Stimulated activated CD8-positive, alpha-beta memory T cell treated with anti-CD3 and anti-CD28 coated beads, Interleukin-7, amount 100 ng/mL, for 4 hours (primary cell): ENCODE results near the gene MRPL32.
"Not testable (repeated sequence)": the region's sequence is repeated elsewhere in the genome, so short reads cannot be mapped to it uniquely, and the experiment has no call there.

Source experiments
- DNase-seq, 2 donors: peaks; one replicate each; pipeline ENCODE4 v3.0.0-alpha.2; 2020; ENCODE audit warnings: low read depth in 2 of 2

The MRPL32 gene

DNA sequence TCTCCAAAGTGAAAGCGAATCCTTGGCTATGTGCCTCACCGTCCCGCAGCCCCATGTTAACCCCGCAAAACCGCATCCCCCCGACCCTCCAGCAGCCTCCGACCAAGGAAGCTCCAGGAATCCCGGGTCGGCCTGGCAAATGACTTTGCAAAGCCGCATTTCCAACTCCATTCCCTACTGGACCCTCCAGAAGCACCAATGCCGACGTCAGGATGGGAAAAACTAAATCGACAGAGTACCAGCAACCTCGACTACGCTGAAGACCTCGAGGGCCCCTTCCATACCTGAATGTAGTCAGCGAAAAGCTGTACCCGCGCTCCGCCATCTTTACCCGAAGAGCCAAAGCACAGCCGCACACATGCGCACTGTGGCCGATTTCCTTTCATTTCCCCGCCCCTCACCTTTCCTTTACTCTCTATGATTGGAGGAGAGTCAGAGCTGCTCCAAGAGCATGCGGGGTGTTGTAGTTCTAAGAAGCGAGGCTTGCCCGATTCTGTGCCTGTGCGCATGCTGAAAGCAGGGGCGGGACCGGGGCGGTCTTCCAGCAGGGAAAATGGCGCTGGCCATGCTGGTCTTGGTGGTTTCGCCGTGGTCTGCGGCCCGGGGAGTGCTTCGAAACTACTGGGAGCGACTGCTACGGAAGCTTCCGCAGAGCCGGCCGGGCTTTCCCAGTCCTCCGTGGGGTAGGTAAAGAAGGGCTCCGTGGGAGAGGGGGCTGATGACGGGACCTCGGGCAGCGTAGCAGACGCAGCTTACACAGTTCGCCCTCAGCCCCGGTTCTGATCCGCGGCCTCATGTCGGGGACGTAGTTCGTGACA lies at the start of gene MRPL32, which contains the start of gene PSMA2:
TSS of gene MRPL32 (plus strand) at position 543 of the 818 bp plus-strand sequence. CDS start at position 554, 11 bp downstream.
TSS of gene PSMA2 (minus strand) at position 341 of the 818 bp plus-strand sequence. CDS start at position 325, 16 bp downstream.
- DNase-seq: peak; percentile 93 to 95

DNA sequence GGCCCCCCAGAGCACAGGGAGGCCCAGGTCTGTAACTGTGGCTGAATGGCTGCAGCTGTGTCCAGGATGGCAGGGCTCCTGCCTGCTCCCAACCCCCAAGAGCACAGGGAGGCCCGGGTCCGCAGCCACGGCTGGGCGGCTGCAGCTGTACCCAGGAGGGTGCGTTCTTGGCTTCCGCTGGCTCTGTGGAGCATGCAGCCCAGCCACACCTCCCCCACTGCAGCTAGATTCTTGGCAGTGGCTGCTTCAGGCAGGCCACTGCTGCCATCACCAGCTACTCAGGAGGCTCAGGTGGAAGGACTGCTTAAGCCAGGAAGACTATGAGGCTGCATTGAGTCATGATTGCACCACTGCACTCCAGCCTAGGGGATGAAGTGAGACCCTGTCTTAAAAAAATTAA lies 48.2 kb upstream of the MRPL32 start:
- DNase-seq: no peak

DNA sequence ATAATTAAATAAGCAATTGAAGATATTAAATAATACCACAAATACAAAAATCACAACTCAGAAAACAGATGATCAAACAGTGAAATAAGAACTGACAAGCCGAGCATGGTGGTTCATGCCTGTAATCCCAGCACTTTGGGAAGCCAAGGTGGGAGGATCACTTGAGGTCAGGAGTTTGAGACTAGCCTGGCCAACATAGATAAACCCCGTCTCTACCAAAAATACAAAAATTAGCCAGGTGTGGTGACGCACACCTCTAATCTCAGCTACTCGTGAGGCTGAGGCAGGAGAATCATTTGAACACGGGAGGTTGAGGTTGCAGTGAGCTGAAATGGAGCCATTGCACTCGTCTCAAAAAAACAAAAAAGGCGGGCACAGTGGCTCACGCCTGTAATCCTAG lies 47.0 kb upstream of the MRPL32 start:
- not testable (repeated sequence) for DNase-seq

DNA sequence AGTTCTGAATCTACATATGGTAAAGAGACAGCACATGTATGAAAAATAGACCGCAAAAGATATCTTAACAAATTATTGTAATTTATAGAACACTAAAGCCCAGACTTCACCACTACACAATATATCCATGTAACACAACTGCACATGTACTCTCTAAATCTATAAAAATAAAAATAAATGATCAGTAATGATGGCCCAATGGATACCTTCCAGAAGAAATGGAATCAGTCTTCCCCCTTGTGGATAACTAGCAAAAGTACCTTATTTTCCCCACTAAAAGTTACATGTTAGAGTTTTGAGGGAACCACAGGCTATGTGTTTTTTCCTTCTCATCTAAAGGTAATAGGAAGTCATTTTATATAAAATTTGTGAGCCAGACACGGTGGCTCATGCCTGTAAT lies 46.0 kb upstream of the MRPL32 start:
- no peak for DNase-seq

DNA sequence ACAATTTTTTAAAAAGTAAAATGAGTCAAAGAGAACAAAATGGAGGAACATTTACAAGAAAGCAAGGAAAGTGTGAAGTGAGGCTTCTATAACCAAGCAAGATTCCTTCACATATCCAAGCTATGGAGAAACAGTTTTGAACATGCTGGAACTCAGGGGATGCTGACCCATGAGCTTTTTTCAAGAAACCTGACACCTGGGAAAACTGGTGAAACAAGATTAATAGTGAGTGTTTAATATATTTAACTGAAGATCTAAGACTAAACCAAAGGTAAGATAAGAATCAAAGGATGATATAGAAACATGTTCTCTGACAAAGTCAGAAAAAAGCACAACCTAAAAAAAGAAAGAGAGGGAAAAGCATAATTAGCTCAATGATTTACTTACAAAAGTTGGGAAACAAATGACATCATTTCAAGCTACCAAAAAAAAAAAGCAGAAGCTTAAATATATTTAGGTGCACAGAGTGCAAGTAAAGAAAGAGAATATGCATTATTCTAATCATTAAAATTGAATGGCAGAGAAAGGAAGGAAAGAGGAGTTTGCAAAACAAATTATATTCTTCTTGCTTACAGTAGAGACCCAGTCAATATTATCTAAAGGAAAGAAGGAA lies 45.2 kb upstream of the MRPL32 start:
- DNase-seq: no peak

DNA sequence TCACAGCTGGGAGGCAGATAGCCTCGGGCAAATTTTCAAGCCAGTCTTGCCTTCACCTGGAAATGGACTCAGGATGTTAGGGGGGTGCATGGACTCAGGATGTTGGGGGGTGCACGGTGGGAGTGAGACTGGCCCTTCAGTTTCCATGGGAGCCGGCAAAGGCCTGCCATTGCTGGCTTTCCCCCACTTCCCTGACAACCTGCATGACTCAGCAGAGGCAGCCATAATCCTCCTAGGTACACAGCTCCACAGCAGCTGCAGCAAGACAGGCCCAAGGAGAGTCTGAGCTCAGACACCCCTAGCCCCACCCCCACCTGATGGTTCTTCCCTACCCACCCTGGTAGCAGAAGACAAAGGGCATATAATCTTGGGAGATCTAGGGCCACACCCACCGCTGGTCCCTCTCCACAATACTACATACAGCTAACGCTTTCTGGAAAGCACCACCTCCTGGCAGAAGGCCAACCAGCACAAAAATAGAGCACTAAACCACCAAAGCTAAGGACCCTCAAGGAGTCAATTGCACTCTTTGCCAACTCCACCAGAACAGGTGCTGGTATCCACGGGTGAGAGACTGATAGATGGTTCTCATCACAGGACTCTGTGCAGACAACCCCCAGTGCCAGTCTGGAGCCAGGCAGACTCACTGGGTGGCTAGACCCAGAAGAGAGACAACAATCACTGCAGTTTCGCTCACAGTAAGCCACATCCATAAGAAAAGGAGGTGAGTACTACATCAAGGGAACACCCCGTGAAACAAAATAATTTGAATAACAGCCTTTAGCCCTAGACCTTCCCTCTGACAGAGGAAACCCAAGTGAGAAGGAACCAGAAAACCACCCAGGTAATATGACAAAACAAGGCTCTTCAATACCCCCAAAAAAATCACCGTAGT lies 38.6 kb upstream of the MRPL32 start:
- DNase-seq: no peak

DNA sequence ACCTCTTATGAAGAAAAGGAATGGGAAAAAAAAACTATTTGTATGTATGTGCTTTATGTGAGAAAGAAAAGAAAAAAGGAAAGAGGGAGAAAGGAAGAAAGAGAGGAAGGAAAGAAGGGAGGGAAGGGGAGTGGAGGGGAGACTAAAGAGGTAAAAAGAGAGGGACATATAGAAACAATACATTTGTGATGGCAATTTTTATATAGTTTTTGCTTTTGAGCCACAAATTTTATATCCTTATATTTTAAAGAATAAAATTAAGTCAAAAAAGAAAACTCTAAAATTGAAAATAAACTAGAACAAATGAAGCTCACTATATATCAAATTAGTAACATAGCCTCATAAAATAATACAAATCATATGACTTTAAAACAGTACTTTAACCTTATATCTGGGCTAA lies 31.3 kb upstream of the MRPL32 start:
- DNase-seq: no peak

DNA sequence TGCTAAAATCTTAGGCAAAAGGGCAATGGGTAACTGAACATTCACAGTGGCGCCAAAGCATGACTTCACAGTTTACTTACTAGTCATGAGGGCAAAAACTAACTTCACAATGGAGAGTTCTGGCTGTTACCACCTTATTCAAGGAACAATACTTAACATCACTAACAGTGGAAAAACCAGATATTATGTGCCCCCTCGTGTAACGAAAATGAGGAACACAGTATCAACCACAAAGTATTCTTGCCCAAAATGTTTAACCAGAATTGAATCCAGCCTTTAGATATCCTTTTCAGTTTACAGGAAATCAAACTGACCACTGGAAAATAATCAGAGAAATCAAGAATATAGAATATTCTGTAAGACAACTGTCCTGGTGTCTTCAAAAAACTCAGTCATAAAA lies 29.8 kb upstream of the MRPL32 start:
- no peak for DNase-seq

DNA sequence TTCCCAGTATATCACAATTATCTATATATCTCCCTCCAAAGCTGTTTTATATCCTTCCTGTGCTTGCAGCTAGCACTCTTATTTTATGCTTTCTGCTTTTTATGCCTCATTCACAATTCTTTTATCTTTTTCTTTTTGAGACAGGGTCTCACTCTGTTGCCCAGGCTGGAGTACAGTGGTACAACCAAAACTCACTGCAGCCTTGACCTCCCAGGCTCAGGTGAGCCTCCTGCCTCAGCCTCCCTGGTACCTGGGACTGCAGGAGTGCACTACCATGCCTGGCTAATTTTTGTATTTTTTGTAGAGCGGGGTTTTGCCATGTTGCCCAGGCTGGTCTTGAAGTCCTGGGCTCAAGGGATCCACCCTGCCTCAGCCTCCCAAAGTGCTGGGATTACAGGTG lies 26.0 kb upstream of the MRPL32 start:
- no peak for DNase-seq

DNA sequence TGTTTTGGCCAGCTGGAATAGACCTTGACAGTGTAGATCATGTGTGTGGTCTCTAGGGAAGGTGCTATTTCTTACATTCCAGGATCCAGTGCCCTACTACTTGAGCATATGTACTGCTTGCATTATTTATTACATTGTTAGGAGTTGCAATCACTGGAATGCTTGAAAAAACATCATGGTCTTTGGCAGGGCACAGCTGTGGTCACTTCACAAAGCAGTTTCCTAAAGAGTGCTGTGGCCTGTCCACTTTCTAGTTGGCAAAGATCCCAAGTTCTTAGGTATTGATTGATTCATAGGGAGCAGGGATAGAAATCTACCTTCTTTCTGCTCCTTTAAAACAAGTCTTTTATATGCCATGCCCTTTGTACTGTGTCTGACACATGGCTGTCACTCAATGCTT lies 24.9 kb upstream of the MRPL32 start:
- DNase-seq: no peak

DNA sequence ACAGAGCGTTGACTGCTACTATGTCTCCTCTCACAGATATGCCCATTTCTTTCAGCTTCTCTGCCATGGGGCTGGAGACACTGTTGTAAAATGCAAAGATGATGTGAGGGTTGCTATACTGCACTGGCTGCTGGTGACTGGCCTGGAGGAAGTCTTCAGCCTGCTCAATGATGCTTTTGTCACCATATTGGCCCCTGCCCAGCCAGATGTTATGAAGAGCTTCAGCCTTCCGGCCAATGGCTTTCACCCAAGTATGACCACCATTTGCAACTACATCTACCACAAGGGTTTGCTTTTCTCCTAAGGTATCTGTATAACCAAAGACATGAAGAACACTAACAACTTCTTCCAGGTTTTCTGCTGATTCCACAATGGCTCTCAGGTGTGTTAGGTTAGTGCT lies 21.9 kb upstream of the MRPL32 start:
- DNase-seq: no peak

DNA sequence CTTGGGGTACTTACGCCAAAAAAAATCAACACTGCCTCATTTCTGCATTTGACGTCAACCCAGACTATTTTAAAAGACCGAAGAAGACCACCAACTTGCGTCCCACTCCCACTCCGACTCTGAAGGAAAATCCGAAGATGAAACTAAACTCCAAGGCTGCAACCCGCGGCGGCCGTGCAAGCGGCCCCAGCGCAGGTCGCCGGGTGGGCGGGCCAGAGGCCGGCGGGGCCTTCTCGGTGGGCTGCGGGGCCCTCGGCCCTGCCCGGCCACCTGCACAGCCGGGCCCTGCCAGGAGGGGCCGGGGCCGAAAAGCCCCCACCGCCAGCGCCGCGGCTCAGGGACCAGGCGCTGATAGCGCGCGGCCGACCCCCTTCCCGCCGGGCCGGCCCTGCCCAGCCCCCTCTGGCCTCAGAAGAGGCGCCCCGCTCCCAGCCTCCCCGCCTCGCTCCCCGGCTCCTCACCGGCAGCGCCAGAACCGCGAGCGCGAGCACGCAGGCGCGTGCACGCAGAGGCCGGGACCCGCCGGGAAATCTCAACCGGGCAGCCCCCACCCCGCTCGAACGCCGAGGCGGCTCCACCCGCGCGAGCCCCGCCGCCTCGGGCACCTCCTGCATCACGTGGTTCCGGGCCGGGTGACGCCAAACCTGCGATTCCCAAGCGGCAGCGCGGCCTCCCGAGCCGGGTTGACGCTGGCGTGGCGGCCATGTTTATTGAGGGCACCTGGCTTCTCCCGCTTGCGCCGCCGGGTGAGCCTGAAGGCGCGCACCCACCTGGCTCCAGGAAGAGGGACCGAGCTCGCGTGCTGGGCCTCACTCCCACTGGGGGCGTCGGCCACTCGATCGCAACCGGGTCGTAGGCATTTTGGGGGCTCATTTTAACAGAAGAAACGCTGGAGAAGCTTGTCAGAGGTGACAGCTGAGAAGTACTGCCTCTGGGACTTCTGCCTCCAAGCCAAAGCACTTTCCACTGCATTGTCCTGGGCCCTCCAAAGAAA lies 20.4 kb upstream of the MRPL32 start, which contains the start of gene C7orf25:
TSS of gene C7orf25 (minus strand) at position 617 of the 994 bp plus-strand sequence. CDS start 1,170 bp downstream, outside the sequence.
- peak; percentile 88 to 93 for DNase-seq

DNA sequence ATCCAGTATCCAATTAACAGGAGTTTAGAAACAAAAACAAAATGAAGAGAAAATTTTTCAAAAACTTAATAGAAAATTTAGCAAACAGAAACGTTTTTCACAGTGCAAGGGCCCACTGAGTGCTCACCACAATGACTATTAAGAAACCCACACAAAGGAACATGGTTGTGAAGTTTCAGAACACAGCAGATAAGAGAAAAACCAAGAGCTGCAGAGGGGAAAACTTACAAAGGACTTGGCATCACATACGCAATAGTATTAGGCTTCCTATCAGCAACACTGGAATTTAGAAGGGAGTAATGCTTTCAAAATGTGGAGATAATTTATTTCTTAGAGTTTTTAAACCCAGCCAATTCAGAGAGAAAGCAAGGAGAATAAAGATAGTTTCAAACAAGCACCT lies 18.6 kb upstream of the MRPL32 start:
- DNase-seq: no peak

DNA sequence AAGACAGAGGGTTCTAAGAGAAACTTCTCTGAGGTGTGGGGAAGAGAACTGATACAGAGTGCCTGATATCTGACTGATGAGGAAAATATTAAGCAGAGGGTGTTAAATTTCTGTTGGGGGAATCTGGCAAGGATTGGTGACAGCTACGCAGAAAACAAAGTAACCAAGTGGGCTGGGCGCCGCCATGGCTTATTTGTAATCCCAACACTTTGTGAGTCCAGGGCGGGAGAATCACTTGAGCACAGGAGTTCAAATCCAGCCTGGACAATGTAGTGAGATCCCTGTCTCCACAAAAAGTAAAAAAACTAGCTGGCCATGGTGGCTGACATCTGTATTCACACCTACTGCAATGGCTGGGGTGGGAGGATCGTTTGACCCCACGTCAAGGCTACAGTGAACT lies 18.2 kb upstream of the MRPL32 start:
- DNase-seq: no peak

DNA sequence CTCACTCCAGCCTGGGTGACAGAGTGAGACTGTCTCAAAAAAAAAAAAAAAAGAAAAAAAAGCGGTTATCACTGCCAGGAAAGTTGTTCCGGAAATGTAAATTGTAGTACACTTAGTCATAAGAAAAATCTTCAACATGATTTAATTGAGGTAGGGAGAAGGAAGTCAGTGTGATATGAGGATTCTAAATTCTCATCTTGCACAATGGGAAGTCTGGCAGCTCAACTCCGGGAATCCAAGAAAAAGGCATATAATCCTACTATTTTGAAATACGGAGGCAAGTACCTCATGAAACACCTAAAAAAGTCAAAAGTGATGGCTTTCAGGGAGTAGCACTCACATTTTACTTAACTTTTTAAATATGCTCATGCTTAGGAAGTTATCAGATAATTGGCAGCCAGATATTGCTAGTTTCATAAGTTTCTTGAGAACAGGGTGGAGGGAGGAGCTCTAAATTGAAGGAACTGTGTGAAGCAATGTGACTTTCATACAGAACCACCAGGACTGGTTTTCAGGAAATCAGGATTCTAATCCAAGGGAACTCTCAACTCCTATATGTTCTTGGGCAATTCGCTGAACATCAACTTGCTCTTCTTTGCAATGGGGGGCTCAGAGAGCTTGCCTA lies 17.6 kb upstream of the MRPL32 start:
- DNase-seq: no peak

DNA sequence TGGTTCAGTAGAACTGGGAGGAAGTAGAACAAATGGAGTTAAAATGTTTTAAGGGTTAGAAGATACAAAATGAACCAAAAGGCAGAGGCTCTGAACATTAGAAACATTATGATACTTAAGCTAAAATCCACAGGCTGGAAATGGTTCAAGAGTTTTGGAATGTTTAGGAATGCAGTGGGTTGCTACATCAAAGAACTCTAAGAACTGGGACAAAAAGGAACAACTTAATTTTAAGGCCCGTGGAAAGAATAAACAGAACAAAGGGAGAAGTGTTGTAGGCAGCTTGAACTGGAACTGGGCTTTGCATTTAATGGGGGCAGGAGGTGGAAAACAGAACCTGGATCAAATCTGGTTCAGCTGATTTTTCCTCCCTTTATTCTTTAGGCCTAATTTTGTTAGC lies 16.8 kb upstream of the MRPL32 start:
- DNase-seq: no peak

DNA sequence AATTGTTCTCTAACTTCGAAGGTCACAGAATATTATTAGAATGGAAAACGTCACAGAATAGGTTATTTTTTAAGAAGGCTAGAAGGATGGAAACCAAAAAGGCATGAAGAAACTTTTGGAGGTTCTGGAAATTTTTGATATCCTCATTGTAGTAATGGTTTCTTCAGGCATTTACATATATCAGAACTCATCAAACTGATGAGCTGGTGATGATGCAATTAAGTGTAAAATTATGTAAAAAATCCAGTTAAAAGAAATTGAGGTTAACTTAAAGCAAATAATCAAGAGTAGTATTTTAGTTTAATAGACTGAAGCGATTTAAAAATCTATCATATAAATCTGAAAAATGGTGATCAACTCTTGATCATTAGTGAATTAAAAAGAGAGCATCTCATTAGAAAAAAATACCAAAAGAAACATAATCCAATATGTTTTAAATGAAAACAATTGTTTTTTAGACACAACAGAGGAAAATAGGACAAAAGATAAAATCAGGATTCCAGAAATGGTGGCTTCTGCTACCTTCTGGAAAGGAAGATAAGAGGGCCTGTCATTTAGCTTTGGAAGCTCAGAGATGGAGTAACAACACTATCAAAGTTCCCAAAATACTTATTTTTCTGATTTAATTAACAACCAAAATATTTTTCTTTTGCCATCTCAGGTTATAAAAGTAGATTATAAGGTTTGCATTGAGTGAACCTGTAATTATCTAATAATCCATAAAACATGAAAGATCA lies 10.0 kb upstream of the MRPL32 start:
- no peak for DNase-seq

DNA sequence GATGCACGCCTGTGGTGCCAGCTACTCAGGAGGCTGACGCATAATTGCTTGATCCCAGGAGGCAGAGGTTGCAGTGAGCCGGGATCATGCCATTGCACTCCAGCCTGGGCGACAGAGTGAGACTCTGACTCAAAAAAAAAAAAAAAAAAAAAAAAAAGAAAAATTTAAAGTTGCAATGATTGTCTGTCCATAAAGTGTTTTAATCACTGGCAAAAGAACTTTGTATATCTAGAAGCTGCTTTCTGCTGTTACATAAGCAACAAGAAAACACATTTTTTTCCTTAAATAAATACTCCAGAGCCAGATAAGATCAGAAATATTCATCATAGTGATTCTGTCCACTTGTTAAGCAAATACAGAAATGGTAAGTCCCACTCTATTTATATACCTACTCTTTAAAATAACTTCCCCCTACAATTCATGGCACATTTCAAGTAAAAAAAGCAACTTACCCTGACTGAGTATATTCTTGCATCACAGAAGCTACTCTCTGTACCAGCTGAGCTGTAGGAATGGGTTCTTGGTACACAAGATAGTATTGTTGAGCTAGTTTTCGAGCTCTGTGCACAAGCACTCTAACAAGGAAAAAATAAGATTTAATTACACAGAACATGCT lies 7.8 kb upstream of the MRPL32 start:
- no peak for DNase-seq

DNA sequence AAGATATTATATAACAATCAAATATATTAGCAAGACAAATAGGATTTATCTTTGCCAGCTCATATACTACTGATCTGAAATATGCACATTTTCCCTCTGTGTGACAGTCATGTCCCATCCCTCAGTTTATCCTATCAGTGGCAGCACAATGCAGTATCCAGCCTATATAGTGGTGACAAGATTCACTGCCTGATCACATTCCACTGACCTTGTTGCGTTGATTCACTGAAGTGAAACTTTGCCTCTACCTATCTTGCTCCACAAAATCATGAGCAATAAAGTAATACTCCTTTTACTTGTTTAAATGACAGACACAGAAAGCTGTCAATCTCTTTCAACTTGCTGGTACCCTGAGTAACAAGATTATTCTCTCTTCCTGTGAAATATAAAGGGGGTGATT lies 6.5 kb upstream of the MRPL32 start:
- no peak for DNase-seq
